GM08714 (cell line): Measurements from ENCODE around the gene B3GNT8.

Experiments used
- H3K4me3 ChIP-seq: fragments of 200-500 bp; sonication (Bioruptor generic); 2 replicates; pipeline ENCODE4 v1.5.1; 2014; ENCODE audit warnings: mild to moderate bottlenecking, low read length, inconsistent platforms
- ZNF274 ChIP-seq: IDR thresholded peaks from 2 replicates; pipeline ENCODE4 v1.6.1; 2012; ENCODE audit warnings: mild to moderate bottlenecking, low read depth, low read length

The B3GNT8 gene

GRCh38 chr19:41426952-41427646 lies at the start of gene B3GNT8:
B3GNT8 (minus strand) TSS chr19:41427374; CDS start chr19:41426778, 596 bp downstream.
- no peak for TF ChIP-seq ZNF274
- peak within 1 kb of the TSS; percentile 39; the same call in 1 of the 2 replicates for H3K4me3 ChIP-seq

GRCh38 chr19:41476583-41476982 lies 49.4 kb upstream of the B3GNT8 start:
- TF ChIP-seq ZNF274 = no peak
- H3K4me3 ChIP-seq = no peak overlapping the region

- H3K4me3 ChIP-seq = peak overlapping the region; percentile 55; the same call in 1 of the 2 replicates
Observed at GRCh38 chr19:41463257-41464256, 36.4 kb upstream of the B3GNT8 start.

- H3K4me3 ChIP-seq = no peak overlapping the region
- TF ChIP-seq ZNF274 = no peak
Observed at GRCh38 chr19:41462497-41462896, 35.3 kb upstream of the B3GNT8 start.

GRCh38 chr19:41457241-41457640 lies 30.1 kb upstream of the B3GNT8 start:
- H3K4me3 ChIP-seq = no peak overlapping the region
- no peak for TF ChIP-seq ZNF274

GRCh38 chr19:41456342-41456918 lies 29.3 kb upstream of the B3GNT8 start:
- peak overlapping the region; percentile 12; the same call in 1 of the 2 replicates for H3K4me3 ChIP-seq
- TF ChIP-seq ZNF274 = no peak

GRCh38 chr19:41455936-41456335 lies 28.8 kb upstream of the B3GNT8 start:
- TF ChIP-seq ZNF274 = no peak
- no peak overlapping the region for H3K4me3 ChIP-seq

GRCh38 chr19:41452584-41453275 lies 25.6 kb upstream of the B3GNT8 start:
- TF ChIP-seq ZNF274 = no peak

GRCh38 chr19:41449865-41450178 lies 22.6 kb upstream of the B3GNT8 start:
- H3K4me3 ChIP-seq = no peak overlapping the region
- TF ChIP-seq ZNF274 = no peak

More at GRCh38 chr19:41452584-41453275, 25.6 kb upstream of the B3GNT8 start:
- H3K4me3 ChIP-seq = no peak overlapping the region

GRCh38 chr19:41449079-41449864 lies 22.1 kb upstream of the B3GNT8 start:
- peak overlapping the region; percentile 28; the same call in 1 of the 2 replicates for H3K4me3 ChIP-seq
- no peak for TF ChIP-seq ZNF274

GRCh38 chr19:41447732-41448332 lies 20.7 kb upstream of the B3GNT8 start:
- no peak for TF ChIP-seq ZNF274
- H3K4me3 ChIP-seq = no peak overlapping the region

- no peak for TF ChIP-seq ZNF274
Observed at GRCh38 chr19:41445575-41445974, 18.4 kb upstream of the B3GNT8 start.

More at GRCh38 chr19:41445575-41445974, 18.4 kb upstream of the B3GNT8 start:
- H3K4me3 ChIP-seq = no peak overlapping the region
